ENCODE data around the gene USP15.

GRCh38 chr12:62270872-62271271, 10.7 kb downstream of the USP15 start:
- no peak for TF ChIP-seq CTCF (IDR thresholded peaks at IDR 0.05)
- TF ChIP-seq POLR2A (IDR thresholded peaks at IDR 0.05): no peak

Measured in Peyer's patch (tissue), 4 donors.